ENCODE measurements around the gene PEX5.

DNA sequence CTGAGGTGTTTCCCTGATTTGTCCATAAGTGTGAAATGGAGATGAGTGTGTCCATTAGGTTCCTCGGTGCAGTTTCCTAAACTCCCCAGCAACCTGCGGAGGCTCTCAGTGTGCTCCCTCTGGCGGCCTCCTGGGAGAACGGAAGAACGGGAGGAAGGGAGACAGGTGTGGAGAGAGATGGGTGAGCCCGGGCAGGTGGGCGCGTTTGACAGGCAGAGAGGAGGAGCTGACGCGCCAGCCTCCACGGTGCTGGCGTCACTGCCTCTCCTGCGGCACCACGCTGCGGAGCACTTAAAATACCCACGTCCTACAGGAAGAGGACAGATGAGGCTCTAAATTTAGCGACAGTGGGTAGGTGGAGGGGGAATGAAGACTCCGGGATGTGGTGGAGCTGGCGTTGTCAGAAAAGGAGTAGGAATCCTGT is 26.8 kb upstream of the PEX5 start:
- TF ChIP-seq POLR2A (IDR thresholded peaks at IDR 0.05; ENCODE audit: low read length) = no peak
- no peak for TF ChIP-seq GATA1 (IDR thresholded peaks at IDR 0.05; ENCODE audit: low read depth, low read length)

All from erythroblast (primary cell).